Natural killer cell (primary cell): ENCODE measurements around the gene CD93. TPM values are rescaled to one million over a fixed set of nuclear protein-coding genes. Genes with fewer than 3 reads are reported as not detected.

Experiments used
- ATAC-seq, 3 donors: fragments of 150-1000 bp in 2 of 3; fragments of 200-7000 bp in 1 of 3; cut with Tn5 transposase; 1 replicate in 1 of 3; 2 replicates in 2 of 3; pipeline ENCODE4 v1.10.0; 2021; ENCODE audit warnings: mild to moderate bottlenecking in 2 of 3, moderate library complexity in 2 of 3
- DNase-seq, 2 donors: peaks; one replicate each; pipeline versions ENCODE4 v3.0.0 to v3.0.0-alpha.2; 2013 to 2021; ENCODE audit warnings: mixed read lengths in 1 of 2
- H3K27ac ChIP-seq: one replicate; pipeline ENCODE4 v1.5.1; 2013; ENCODE audit warnings: mild to moderate bottlenecking, low read length
- H3K27me3 ChIP-seq: one replicate; pipeline ENCODE4 v1.6.1; 2013; ENCODE audit warnings: low read length; ENCODE audit not compliant: control insufficient read depth, insufficient read depth
- H3K36me3 ChIP-seq: one replicate; pipeline ENCODE4 v1.6.1; 2013; ENCODE audit warnings: low read length; ENCODE audit not compliant: control insufficient read depth, insufficient read depth
- H3K4me1 ChIP-seq: one replicate; pipeline ENCODE4 v1.6.1; 2013; ENCODE audit warnings: low read length; ENCODE audit not compliant: control insufficient read depth, insufficient read depth
- H3K4me3 ChIP-seq: one replicate; pipeline ENCODE4 v1.5.1; 2013; ENCODE audit warnings: low read length
- H3K9me3 ChIP-seq: one replicate; pipeline ENCODE4 v1.6.1; 2013; ENCODE audit warnings: low read length; ENCODE audit not compliant: control insufficient read depth, insufficient read depth
- H3K27ac Mint-ChIP-seq, 2 donors: one replicate each; pipeline ENCODE4 v1.8.0; 2022; ENCODE audit warnings: mild to moderate bottlenecking in 2 of 2, mixed read lengths in 2 of 2, moderate library complexity in 1 of 2
- H3K27me3 Mint-ChIP-seq, 2 donors: one replicate each; pipeline ENCODE4 v1.8.0; 2022; ENCODE audit warnings: low read depth in 2 of 2, mixed read lengths in 2 of 2
- H3K36me3 Mint-ChIP-seq: one replicate; pipeline ENCODE4 v1.8.0; 2022; ENCODE audit warnings: mixed read lengths
- H3K4me1 Mint-ChIP-seq, 2 donors: one replicate each; pipeline ENCODE4 v1.8.0; 2022; ENCODE audit warnings: mixed read lengths in 2 of 2
- H3K4me3 Mint-ChIP-seq: one replicate; pipeline ENCODE4 v1.8.0; 2022; ENCODE audit warnings: mild to moderate bottlenecking, moderate library complexity, mixed read lengths
- H3K9me3 Mint-ChIP-seq, 2 donors: one replicate each; pipeline ENCODE4 v1.8.0; 2022; ENCODE audit warnings: mixed read lengths in 2 of 2
- WGBS: methylation state at CpG from one replicate; pipeline ENCODE4 v1.1.7; 2013; ENCODE audit warnings: missing lambda C conversion rate; ENCODE audit not compliant: insufficient coverage; 5-methylcytosine and 5-hydroxymethylcytosine counted together
- intact Hi-C: fragments of 100-400 bp; cut with micrococcal nuclease; formaldehyde crosslinking; loops from one replicate; pipeline ENCODE4 v1.14.2; 2022
- total RNA-seq, 4 donors: library from RNA; stranded (reverse); fragments of 120-200 nt in 1 of 4; gene quantifications; one replicate each; pipeline versions ENCODE4 v1.2.3 to v1.2.4, GENCODE V29; 2013 to 2022
- TF ChIP-seq, protein P1 (sequence below): fragments of 200-600 bp; IDR thresholded peaks from one replicate; pipeline ENCODE4 v1.8.0; 2022; ENCODE audit warnings: antibody characterized with exemption

CD93 gene
- total RNA-seq, 3 donors from 2014 or later (not counting 1 experiment from before 2014, with no cell fraction given), result 8.0 to 17.9 (median 17.2) TPM

DNA sequence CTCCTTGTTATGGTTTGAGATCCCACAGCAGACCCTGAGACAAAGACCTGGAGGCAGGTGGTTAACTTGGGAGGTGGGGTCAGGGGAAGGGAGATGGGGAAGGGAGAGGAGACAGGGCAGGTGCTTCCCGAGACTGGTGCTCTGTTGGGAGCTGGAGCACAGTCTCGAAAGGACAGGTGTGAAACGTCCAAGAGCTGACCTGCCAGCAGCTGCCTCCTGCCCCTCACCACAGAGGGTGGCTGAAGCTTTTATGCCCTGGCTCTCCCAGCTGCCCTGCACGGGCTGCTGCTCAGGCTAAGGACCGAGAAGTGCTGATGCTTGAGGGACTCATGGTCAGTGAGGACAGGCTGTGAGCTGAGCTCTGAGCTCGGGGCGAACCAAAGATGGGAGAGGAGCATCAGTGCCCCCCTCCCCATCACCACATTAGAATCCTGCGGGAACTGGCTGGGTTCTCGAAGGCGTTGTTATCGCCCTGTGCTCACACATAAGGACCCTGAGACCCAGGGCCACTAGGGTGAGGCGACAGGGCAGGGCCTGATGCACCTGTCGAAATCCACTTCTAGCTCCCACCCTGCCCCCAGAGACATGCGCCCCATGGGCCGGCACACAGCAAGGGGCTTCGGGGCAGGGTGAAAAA, 25.3 kb upstream of the CD93 start:
- Mint-ChIP-seq H3K36me3 (no peaks in the 10 kb centered on the region), H3K27ac (no peak overlapping the region), H3K4me1 (no peaks in the 10 kb centered on the region), H3K4me3 (no peak overlapping the region), H3K9me3 (no peaks in the 10 kb centered on the region), H3K27me3 (no peaks in the 10 kb centered on the region)
- Histone ChIP-seq H3K36me3 (no peaks in the 10 kb centered on the region), H3K9me3 (no peaks in the 10 kb centered on the region), H3K27me3 (no peaks in the 10 kb centered on the region), H3K4me3 (no peak overlapping the region), H3K4me1 (peaks cover 11% of the 10 kb centered on the region), H3K27ac (no peak overlapping the region)
- no peak for ATAC-seq
- no peak for DNase-seq
- WGBS, result 85% methylated on average over 16 of the region's 16 CpGs
- TF ChIP-seq, protein P1, sequence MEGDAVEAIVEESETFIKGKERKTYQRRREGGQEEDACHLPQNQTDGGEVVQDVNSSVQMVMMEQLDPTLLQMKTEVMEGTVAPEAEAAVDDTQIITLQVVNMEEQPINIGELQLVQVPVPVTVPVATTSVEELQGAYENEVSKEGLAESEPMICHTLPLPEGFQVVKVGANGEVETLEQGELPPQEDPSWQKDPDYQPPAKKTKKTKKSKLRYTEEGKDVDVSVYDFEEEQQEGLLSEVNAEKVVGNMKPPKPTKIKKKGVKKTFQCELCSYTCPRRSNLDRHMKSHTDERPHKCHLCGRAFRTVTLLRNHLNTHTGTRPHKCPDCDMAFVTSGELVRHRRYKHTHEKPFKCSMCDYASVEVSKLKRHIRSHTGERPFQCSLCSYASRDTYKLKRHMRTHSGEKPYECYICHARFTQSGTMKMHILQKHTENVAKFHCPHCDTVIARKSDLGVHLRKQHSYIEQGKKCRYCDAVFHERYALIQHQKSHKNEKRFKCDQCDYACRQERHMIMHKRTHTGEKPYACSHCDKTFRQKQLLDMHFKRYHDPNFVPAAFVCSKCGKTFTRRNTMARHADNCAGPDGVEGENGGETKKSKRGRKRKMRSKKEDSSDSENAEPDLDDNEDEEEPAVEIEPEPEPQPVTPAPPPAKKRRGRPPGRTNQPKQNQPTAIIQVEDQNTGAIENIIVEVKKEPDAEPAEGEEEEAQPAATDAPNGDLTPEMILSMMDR, result no peak
- intact Hi-C loops, result no loop called here

DNA sequence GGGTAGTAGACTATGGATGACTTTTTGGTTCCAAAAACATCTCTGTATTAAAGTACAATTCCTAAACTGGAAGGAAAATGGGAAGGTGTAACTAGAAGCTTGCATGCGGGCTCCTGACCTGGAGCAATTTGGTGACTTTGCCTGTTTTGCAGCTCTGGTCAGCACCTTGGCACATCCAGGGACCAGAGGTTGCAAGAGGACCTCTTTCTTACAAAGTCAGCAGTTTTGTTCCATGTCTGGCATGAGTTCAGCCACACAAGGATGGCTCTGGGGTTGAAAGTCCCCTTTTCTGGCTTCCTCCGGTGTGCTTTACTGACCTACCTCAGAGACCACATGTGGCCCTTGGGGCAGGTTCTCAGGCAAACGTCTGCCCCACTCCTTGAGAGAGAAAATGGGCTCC, 22.7 kb upstream of the CD93 start:
- H3K27ac Mint-ChIP-seq, result no peak overlapping the region
- no peaks in the 10 kb centered on the region for H3K36me3 Mint-ChIP-seq
- intact Hi-C loops, result no loop called here
- H3K9me3 ChIP-seq, result no peaks in the 10 kb centered on the region
- H3K4me3 Mint-ChIP-seq, result no peak overlapping the region
- WGBS, result 76% methylated on average over 3 of the region's 3 CpGs
- H3K4me3 ChIP-seq, result no peak overlapping the region
- H3K27me3 ChIP-seq, result no peaks in the 10 kb centered on the region
- H3K4me1 ChIP-seq, result peaks cover 3% of the 10 kb centered on the region
- H3K9me3 Mint-ChIP-seq, result no peaks in the 10 kb centered on the region
- no peaks in the 10 kb centered on the region for H3K27me3 Mint-ChIP-seq
- ATAC-seq (no peak), DNase-seq (no peak)
- no peak overlapping the region for H3K27ac ChIP-seq
- H3K36me3 ChIP-seq, result no peaks in the 10 kb centered on the region
- TF ChIP-seq, protein P1, result no peak
- H3K4me1 Mint-ChIP-seq, result no peaks in the 10 kb centered on the region

DNA sequence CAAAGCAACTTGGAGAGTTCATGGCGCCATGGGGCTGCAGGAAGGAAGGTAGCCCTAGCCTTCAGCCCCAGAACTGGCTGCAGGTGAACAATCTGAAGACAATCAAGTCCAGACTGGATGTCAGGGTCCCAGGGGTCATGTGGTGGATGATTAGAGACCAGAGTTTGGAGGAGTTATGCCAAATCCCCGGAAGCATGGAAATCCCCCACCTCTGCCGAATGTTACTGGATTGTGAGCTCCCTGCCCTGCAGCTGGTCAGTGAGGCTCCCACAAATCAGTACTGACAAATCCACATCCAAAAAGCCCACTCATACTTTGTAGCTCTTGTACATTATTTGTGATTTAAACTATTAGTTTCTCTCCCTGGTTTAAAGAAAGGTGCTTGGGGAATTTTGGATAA, 21.3 kb upstream of the CD93 start:
- no peaks in the 10 kb centered on the region for H3K27me3 ChIP-seq
- H3K27ac ChIP-seq, result no peak overlapping the region
- Mint-ChIP-seq H3K4me3 (no peak overlapping the region), H3K27ac (no peak overlapping the region), H3K36me3 (no peaks in the 10 kb centered on the region), H3K27me3 (no peaks in the 10 kb centered on the region), H3K4me1 (no peaks in the 10 kb centered on the region), H3K9me3 (no peaks in the 10 kb centered on the region)
- TF ChIP-seq, protein P1, result no peak
- no peaks in the 10 kb centered on the region for H3K36me3 ChIP-seq
- 98% methylated on average over 3 of the region's 3 CpGs for WGBS
- no peak for DNase-seq
- H3K4me3 ChIP-seq, result no peak overlapping the region
- ATAC-seq, result no peak
- intact Hi-C loops, result no loop called here
- H3K4me1 ChIP-seq, result peaks cover 4% of the 10 kb centered on the region
- H3K9me3 ChIP-seq, result no peaks in the 10 kb centered on the region

DNA sequence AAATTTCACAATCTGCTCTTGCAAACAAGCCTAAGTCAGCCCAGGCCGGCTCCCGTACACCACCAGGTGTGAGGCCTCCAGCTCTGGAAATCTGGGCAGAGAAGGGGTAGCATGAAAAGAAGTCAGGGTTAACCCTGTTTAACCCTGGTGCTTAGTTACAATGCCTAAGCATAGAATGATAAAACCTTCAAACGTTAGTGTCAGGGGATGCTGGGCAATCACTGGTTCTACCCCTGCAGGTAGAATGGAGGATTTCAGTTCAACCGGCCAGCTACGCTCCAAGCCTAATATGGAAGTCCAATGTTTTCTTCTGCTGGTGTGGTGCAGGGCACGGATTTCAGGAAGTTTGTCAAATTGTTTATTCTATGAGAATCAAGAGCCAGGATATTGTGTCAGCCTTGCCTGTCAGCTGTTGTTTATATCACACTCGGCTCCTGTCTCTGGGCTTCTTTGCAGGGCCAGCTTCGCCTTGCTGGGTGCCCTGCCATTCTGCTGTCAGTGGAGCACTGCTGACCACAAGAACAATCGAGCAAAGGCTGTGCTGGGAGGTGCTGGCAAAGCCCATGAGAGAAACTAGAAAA, 20.2 kb upstream of the CD93 start:
- peaks cover 4% of the 10 kb centered on the region for H3K4me1 ChIP-seq
- Mint-ChIP-seq H3K9me3 (no peaks in the 10 kb centered on the region), H3K27me3 (no peaks in the 10 kb centered on the region), H3K4me1 (no peaks in the 10 kb centered on the region), H3K36me3 (no peaks in the 10 kb centered on the region), H3K27ac (no peak overlapping the region), H3K4me3 (no peak overlapping the region)
- no peaks in the 10 kb centered on the region for H3K27me3 ChIP-seq
- no peak overlapping the region for H3K4me3 ChIP-seq
- DNase-seq (no peak), ATAC-seq (peak in 1 of 3 donors; percentile 41)
- no peak overlapping the region for H3K27ac ChIP-seq
- TF ChIP-seq, protein P1, result no peak
- intact Hi-C loops, result no loop called here
- H3K9me3 ChIP-seq, result no peaks in the 10 kb centered on the region
- no peaks in the 10 kb centered on the region for H3K36me3 ChIP-seq
- 82% methylated on average over 9 of the region's 9 CpGs for WGBS
